Tibial nerve (tissue), 4 donors: Measurements from ENCODE around the gene FAM107B. TPM values are rescaled to one million over a fixed set of nuclear protein-coding genes. Genes with fewer than 3 reads are reported as not detected.

Experiments used
- DNase-seq, 2 donors: peaks; one replicate each; pipeline ENCODE4 v3.0.0-alpha.2; 2019; ENCODE audit warnings: low spot score in 2 of 2
- H3K27ac ChIP-seq, 4 donors: fragments of 200-600 bp; sonication (generic) in 3 of 4; one replicate each; pipeline ENCODE4 v1.5.1; 2017 to 2019; ENCODE audit warnings: mild to moderate bottlenecking in 1 of 4
- H3K27me3 ChIP-seq, 2 donors: fragments of 200-600 bp; sonication (generic) in 1 of 2; one replicate each; pipeline versions ENCODE4 v1.5.1 to v1.6.0; 2017 to 2019
- H3K36me3 ChIP-seq, 3 donors: fragments of 200-600 bp; sonication (generic); one replicate each; pipeline ENCODE4 v1.5.1; 2018 to 2019
- H3K4me1 ChIP-seq, 4 donors: fragments of 200-600 bp; sonication (generic) in 3 of 4; one replicate each; pipeline ENCODE4 v1.5.1; 2017 to 2019
- H3K4me3 ChIP-seq, 4 donors: fragments of 200-600 bp; sonication (generic) in 3 of 4; one replicate each; pipeline ENCODE4 v1.5.1; 2017 to 2019; ENCODE audit warnings: mild to moderate bottlenecking in 1 of 4, moderate library complexity in 1 of 4
- H3K9me3 ChIP-seq, 4 donors: fragments of 200-600 bp; sonication (generic) in 3 of 4; one replicate each; pipeline ENCODE4 v1.5.1; 2017 to 2019
- EP300 ChIP-seq, 2 donors: sonication (generic); formaldehyde crosslinking; IDR thresholded peaks; one replicate each; pipeline ENCODE4 v1.6.1; 2017; ENCODE audit warnings: antibody characterized with exemption in 2 of 2, mild to moderate bottlenecking in 1 of 2
- POLR2A ChIP-seq, 2 donors: fragments of 450-650 bp; IDR thresholded peaks; one replicate each; pipeline ENCODE4 v1.6.1; 2017; ENCODE audit warnings: antibody characterized with exemption in 2 of 2, mild to moderate bottlenecking in 2 of 2, moderate library complexity in 2 of 2
- WGBS, 2 donors: methylation state at CpG; one replicate each; pipeline ENCODE4 v1.1.5; 2018; 5-methylcytosine and 5-hydroxymethylcytosine counted together
- total RNA-seq, 4 donors: library from RNA; depleted of rRNA; stranded (reverse); fragments of >200 nt; gene quantifications; one replicate each; pipeline ENCODE4 v1.1.0, GENCODE V29; 2016
- TF ChIP-seq, protein P1 (sequence below), 5 experiments: fragments of 200-600 bp in 3 of 5; fragments of 450-650 bp in 2 of 5; sonication (generic) in 3 of 5; IDR thresholded peaks; one replicate each; pipeline ENCODE4 v1.5.1; 2016 to 2019; ENCODE audit warnings: antibody characterized with exemption in 5 of 5, mild to moderate bottlenecking in 3 of 5, moderate library complexity in 2 of 5

Gene FAM107B
- total RNA-seq, 4 donors from 2014 or later = 9.8 to 26.7 (median 16.9) TPM

DNA sequence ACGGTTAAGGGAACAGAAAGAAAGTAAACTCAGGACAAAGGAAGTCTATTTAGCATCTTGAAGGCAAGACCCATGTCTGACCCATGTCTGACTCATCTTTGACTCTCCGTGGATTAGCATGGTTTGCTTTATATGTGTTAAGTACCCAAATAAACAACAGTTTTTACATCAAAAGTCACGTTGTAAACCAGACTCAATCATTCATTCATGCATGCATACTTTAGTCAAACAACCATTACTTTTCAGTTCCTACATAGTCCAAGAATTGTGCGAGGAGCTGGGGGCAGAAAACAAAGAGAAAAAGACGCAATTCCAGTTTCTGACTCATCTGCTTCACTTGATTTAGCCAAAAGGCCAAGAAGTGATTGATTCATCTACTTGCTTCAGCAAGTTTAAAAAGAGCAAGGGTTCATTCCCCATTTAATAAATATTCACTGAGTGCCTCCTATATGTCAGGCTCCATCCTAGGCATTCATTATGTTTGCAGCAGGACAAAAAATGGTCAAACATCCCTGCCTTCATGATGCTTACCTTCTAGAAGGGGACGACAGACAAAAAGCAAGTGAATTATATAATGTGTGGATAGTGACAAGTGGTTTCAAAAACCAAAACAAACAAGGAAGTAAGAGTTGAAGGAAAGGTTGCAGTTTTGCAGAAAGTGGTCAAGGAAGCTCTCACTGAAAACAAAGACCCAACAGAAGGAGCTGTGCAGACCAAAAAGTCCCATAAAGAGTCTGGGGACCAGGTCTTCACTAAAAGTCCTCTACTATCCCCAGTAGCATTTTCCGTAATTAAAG, 116.2 kb downstream of the FAM107B start:
- H3K9me3 ChIP-seq = no peaks in the 10 kb centered on the region
- DNase-seq = no peak
- H3K27me3 ChIP-seq = no peaks in the 10 kb centered on the region
- 38% methylated on average over 7 of the region's 7 CpGs for WGBS, 2 donors
- H3K4me3 ChIP-seq = no peak overlapping the region
- H3K4me1 ChIP-seq = peaks cover 0 to 24% (median 12%) of the 10 kb centered on the region in 4 donors
- no peaks in the 10 kb centered on the region for H3K36me3 ChIP-seq
- TF ChIP-seq EP300 (IDR thresholded peaks at IDR 0.05) (no peak), POLR2A (IDR thresholded peaks at IDR 0.05) (no peak)
- TF ChIP-seq, protein P1, sequence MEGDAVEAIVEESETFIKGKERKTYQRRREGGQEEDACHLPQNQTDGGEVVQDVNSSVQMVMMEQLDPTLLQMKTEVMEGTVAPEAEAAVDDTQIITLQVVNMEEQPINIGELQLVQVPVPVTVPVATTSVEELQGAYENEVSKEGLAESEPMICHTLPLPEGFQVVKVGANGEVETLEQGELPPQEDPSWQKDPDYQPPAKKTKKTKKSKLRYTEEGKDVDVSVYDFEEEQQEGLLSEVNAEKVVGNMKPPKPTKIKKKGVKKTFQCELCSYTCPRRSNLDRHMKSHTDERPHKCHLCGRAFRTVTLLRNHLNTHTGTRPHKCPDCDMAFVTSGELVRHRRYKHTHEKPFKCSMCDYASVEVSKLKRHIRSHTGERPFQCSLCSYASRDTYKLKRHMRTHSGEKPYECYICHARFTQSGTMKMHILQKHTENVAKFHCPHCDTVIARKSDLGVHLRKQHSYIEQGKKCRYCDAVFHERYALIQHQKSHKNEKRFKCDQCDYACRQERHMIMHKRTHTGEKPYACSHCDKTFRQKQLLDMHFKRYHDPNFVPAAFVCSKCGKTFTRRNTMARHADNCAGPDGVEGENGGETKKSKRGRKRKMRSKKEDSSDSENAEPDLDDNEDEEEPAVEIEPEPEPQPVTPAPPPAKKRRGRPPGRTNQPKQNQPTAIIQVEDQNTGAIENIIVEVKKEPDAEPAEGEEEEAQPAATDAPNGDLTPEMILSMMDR (IDR thresholded peaks at IDR 0.05) = no peak
- H3K27ac ChIP-seq = no peak overlapping the region

DNA sequence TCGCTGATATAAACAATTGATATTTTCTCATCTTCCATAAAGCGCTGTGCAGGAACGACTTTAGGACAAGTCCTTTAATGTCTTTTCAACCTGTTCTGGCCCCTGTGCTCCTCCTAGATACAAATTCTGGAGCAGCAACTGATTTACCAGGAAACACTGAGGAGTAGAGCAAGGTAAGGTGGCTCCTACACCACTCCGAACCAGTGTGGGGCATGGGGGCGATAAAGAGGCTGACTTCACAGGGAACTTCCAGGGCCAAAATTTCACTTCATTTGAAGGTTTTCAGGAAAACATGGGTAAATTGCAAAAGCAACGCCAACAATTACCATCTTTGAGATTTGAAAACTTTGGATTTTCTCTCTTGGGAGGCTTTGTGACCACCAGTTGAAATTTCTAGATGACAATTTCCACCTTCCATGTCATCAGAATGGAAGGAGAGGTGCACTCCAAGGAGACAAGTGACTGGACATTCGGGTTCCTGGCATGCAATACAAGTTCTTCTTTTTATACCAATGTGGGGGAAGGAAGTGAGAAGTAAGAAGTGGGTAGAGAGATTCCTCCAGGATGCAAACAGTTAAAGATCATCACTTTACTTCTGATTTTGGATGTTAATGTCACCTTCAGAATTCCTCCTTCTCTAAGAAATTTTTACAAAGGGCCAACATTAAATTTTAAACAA, 118.5 kb downstream of the FAM107B start:
- H3K4me1 ChIP-seq = peaks cover 0 to 34% (median 20%) of the 10 kb centered on the region in 4 donors
- no peak overlapping the region for H3K27ac ChIP-seq
- H3K36me3 ChIP-seq = no peaks in the 10 kb centered on the region
- DNase-seq = no peak
- no peaks in the 10 kb centered on the region for H3K27me3 ChIP-seq
- H3K4me3 ChIP-seq = no peak overlapping the region
- no peaks in the 10 kb centered on the region for H3K9me3 ChIP-seq
- TF ChIP-seq, protein P1 (IDR thresholded peaks at IDR 0.05) = no peak
- TF ChIP-seq POLR2A (IDR thresholded peaks at IDR 0.05) (no peak), EP300 (IDR thresholded peaks at IDR 0.05) (no peak)
- WGBS, 2 donors = 87% methylated on average over 7 of the region's 7 CpGs

DNA sequence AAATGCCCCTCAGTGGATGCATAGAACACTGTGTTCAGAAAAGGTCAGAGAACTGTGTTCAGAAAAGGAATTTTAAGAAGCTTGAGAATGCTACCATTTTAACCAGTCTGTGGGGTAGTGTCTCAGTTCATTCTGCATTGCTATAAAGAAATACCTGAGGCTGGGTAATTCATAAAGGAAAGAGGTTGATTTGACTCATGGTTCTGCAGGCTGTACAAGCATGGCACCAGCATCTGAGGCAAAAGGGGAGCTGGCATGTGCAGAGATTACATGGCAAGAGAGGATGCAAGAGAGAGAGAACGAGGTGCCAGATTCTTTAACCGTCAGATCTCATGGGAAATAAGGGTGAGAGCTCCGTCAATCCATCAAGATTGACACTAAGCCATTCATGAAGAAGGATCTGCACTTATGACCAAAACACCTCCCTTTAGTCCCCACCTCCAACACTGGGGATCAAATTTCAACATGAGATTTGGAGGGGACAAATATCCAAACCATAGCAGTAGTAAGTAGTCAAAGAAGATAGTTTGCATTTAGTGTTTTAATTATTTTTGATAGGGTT, 119.8 kb downstream of the FAM107B start:
- Histone ChIP-seq H3K9me3 (no peaks in the 10 kb centered on the region), H3K27ac (no peak overlapping the region), H3K4me1 (peaks cover 0 to 34% (median 20%) of the 10 kb centered on the region in 4 donors), H3K4me3 (no peak overlapping the region), H3K36me3 (no peaks in the 10 kb centered on the region), H3K27me3 (no peaks in the 10 kb centered on the region)
- no peak for DNase-seq
- no peak for TF ChIP-seq POLR2A (IDR thresholded peaks at IDR 0.05)
- TF ChIP-seq EP300 (IDR thresholded peaks at IDR 0.05) = no peak
- TF ChIP-seq, protein P1 (IDR thresholded peaks at IDR 0.05) = no peak
- 74 to 86% methylated on average over 3 of the region's 3 CpGs for WGBS, 2 donors

DNA sequence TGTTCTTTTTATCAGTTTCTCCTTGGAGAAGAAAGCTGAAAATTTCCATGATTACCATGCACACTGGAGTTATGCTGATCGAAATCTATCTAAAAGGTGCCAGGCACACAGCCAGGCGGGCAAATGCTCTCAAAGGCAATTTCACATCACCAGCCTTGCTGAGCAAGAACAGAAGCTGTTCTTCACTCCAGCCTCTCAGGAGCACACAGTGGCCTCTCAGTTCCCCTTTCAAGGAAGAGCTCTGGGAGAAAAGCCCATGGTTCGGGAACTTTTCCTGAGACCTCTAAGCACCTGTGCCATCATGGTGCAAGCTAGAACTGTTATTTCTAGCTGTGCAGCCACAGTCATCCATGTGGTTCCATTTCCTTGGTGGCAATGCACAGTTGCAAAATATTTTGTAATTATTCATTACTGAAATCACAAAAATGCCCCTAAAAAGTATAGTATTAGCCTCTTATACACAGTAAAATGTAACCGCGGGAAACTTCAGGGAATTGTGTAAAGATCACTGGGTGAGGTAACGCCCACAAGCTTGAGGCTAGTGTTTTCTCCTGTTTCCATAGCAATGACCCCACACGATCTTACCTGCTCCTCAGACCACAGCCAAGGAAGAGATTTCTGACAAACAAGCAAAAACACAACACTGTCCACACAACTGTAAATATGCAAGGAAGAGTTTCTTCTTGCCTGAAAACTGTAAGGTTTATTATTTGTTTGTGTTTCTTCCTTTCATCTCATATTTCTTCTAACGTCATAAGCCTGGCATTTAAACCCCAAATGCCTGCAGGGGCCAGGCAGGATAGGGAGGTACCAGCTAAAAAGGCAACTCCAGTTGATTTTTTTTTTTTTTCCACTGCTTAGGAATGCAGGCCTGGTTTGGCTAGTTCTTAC, 121.2 kb downstream of the FAM107B start:
- Histone ChIP-seq H3K9me3 (no peaks in the 10 kb centered on the region), H3K4me1 (peaks cover 0 to 41% (median 19%) of the 10 kb centered on the region in 4 donors), H3K27ac (peak overlapping the region in 2 of 4 donors; percentile 46 to 62), H3K36me3 (no peaks in the 10 kb centered on the region), H3K4me3 (no peak overlapping the region), H3K27me3 (no peaks in the 10 kb centered on the region)
- 30 to 43% methylated on average over 8 of the region's 8 CpGs for WGBS, 2 donors
- TF ChIP-seq EP300 (IDR thresholded peaks at IDR 0.05) (peak in 1 of 2 donors; percentile 44), POLR2A (IDR thresholded peaks at IDR 0.05) (no peak)
- TF ChIP-seq, protein P1 (IDR thresholded peaks at IDR 0.05) = no peak
- DNase-seq = peak in 1 of 2 donors; percentile 33
